GM23248 (cell line): ENCODE data around the gene LMAN2.

Experiments used
- EZH2 ChIP-seq: fragments of 200-600 bp; sonication (generic); IDR thresholded peaks from 2 replicates; pipeline ENCODE4 v1.6.1; 2018; ENCODE audit warnings: antibody characterized with exemption, mild to moderate bottlenecking; ENCODE audit not compliant: insufficient read depth, poor library complexity, severe bottlenecking
- EZH2phosphoT487 ChIP-seq: fragments of 200-600 bp; sonication (generic); IDR thresholded peaks from 2 replicates; pipeline ENCODE4 v1.6.1; 2018; ENCODE audit warnings: antibody characterized with exemption, moderate library complexity, mild to moderate bottlenecking, low read depth; ENCODE audit not compliant: insufficient read depth

DNA sequence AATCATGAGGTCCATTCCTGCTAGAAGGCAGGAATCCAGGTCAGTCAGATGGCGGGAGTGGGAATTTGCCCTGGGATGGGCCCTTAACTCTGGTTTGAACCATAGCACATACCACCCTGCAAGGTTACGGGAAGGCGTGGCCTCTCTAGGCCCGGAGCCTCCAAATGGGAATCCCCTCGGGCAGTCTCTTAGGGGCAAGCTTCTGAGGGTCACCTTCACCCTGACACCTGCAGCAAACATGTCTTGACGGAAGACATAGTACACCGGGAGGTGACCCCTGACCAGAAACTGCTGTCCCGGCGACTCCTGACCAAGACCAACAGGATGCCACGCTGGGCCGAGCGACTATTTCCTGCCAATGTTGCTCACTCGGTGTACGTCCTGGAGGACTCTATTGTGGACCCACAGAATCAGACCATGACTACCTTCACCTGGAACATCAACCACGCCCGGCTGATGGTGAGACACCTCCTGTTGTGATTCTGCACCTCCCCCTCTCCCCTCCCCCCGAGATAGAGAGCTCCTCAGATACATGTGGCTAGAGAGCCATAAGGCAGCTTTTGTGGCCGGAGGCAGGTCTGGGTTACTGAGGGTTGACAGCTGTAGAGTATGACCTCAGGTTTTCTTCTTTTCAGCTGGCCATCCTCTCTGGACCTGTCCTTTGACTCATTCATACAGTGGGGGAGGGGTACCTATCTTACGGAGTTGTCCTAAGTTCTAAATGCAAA lies 46.9 kb downstream of the LMAN2 start:
- TF ChIP-seq EZH2 (no peak), EZH2phosphoT487 (no peak)
